ENCODE data around the gene SPRR2B. TPM values are rescaled to one million over a fixed set of nuclear protein-coding genes. Genes with fewer than 3 reads are reported as not detected.

Gene SPRR2B
- total and polyA plus RNA-seq, 2 donors (not counting 1 experiment from before 2014, with no cell fraction given): not detected

- Histone ChIP-seq H3K9ac (ENCODE audit: insufficient read depth, low read length) (no peak overlapping the region), H3K79me2 (ENCODE audit: control insufficient read depth, insufficient read depth, low read length) (no peaks in the 10 kb centered on the region), H3K9me3 (ENCODE audit: control insufficient read depth, insufficient read depth, low read depth, low read length) (no peaks in the 10 kb centered on the region), H3K4me3 (replicated peaks in 1 of 4; ENCODE audit: control extremely low read depth in 1 of 4, insufficient read depth in 1 of 4, low read depth in 3 of 4, low read length in 4 of 4) (no peak overlapping the region), H3K27me3 (ENCODE audit: control insufficient read depth, insufficient read depth, low read length) (no peaks in the 10 kb centered on the region), H2AFZ (ENCODE audit: low read length) (no peak overlapping the region), H4K20me1 (ENCODE audit: control insufficient read depth, extremely low read depth, insufficient read depth, low read length) (no peaks in the 10 kb centered on the region), H3K27ac (ENCODE audit: insufficient read depth, low read length) (no peak overlapping the region), H3K4me2 (ENCODE audit: extremely low read depth, insufficient read depth, low read length) (no peak overlapping the region), H3K36me3 (ENCODE audit: control insufficient read depth, insufficient read depth, low read length) (no peaks in the 10 kb centered on the region), H3K4me1 (ENCODE audit: control insufficient read depth, extremely low read depth, insufficient read depth, low read length) (no peaks in the 10 kb centered on the region)
- no peak for DNase-seq (ENCODE audit: low read depth in 2 of 2)
- TF ChIP-seq EZH2 (IDR thresholded peaks at IDR 0.05; ENCODE audit: low read length, missing control alignments): no peak
- TF ChIP-seq CTCF (conservative IDR thresholded peaks at IDR 0.05 in 1 of 2, IDR thresholded peaks at IDR 0.05 in 1 of 2; ENCODE audit: low read depth in 1 of 2, low read length in 2 of 2): no peak
Observed at GRCh38 chr1:153099461-153100045, 28.1 kb upstream of the SPRR2B start.

DNA sequence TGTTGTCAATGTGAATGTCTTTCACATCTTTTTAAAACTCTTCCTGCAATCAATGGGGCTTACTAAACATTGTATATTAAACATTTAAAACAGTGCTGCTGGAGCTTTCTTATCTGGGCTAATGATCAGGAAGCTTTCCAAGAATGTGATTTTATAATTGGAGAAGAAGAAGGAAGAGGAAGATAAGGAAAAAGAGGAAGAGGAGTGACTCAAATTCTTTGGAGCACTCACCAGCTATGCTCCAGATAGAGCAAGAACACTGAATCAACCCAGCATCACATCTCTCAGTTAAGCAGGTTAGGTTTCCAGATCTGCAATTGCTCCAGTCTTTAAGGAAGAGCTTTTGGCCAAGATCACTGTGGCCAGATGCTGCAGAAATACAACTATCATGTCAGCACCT is 24.4 kb upstream of the SPRR2B start:
- Histone ChIP-seq H3K79me2 (ENCODE audit: control insufficient read depth, insufficient read depth, low read length) (no peaks in the 10 kb centered on the region), H3K4me3 (replicated peaks in 1 of 4; ENCODE audit: control extremely low read depth in 1 of 4, insufficient read depth in 1 of 4, low read depth in 3 of 4, low read length in 4 of 4) (no peak overlapping the region), H3K9me3 (ENCODE audit: control insufficient read depth, insufficient read depth, low read depth, low read length) (no peaks in the 10 kb centered on the region), H3K4me1 (ENCODE audit: control insufficient read depth, extremely low read depth, insufficient read depth, low read length) (no peaks in the 10 kb centered on the region), H3K27me3 (ENCODE audit: control insufficient read depth, insufficient read depth, low read length) (no peaks in the 10 kb centered on the region), H3K9ac (ENCODE audit: insufficient read depth, low read length) (no peak overlapping the region), H3K27ac (ENCODE audit: insufficient read depth, low read length) (no peak overlapping the region), H4K20me1 (ENCODE audit: control insufficient read depth, extremely low read depth, insufficient read depth, low read length) (no peaks in the 10 kb centered on the region), H3K36me3 (ENCODE audit: control insufficient read depth, insufficient read depth, low read length) (no peaks in the 10 kb centered on the region), H2AFZ (ENCODE audit: low read length) (no peak overlapping the region), H3K4me2 (ENCODE audit: extremely low read depth, insufficient read depth, low read length) (no peak overlapping the region)
- no peak for DNase-seq (ENCODE audit: low read depth in 2 of 2)
- no peak for TF ChIP-seq EZH2 (IDR thresholded peaks at IDR 0.05; ENCODE audit: low read length, missing control alignments)
- TF ChIP-seq CTCF (conservative IDR thresholded peaks at IDR 0.05 in 1 of 2, IDR thresholded peaks at IDR 0.05 in 1 of 2; ENCODE audit: low read depth in 1 of 2, low read length in 2 of 2): no peak

GRCh38 chr1:153094426-153094825 is 23.0 kb upstream of the SPRR2B start, which contains the start of gene SPRR2E:
Gene SPRR2E, minus strand, starts transcription at chr1:153094526. Its CDS starts 775 bp downstream, at chr1:153093751.
- Histone ChIP-seq H3K4me2 (ENCODE audit: extremely low read depth, insufficient read depth, low read length) (no peak within 1 kb of the TSS), H3K79me2 (ENCODE audit: control insufficient read depth, insufficient read depth, low read length) (no peaks in the 10 kb centered on the region), H3K36me3 (ENCODE audit: control insufficient read depth, insufficient read depth, low read length) (no peaks in the 10 kb centered on the region), H3K9me3 (ENCODE audit: control insufficient read depth, insufficient read depth, low read depth, low read length) (no peaks in the 10 kb centered on the region), H4K20me1 (ENCODE audit: control insufficient read depth, extremely low read depth, insufficient read depth, low read length) (no peaks in the 10 kb centered on the region), H2AFZ (ENCODE audit: low read length) (no peak within 1 kb of the TSS), H3K4me1 (ENCODE audit: control insufficient read depth, extremely low read depth, insufficient read depth, low read length) (no peaks in the 10 kb centered on the region), H3K9ac (ENCODE audit: insufficient read depth, low read length) (no peak within 1 kb of the TSS), H3K27me3 (ENCODE audit: control insufficient read depth, insufficient read depth, low read length) (no peaks in the 10 kb centered on the region), H3K4me3 (replicated peaks in 1 of 4; ENCODE audit: control extremely low read depth in 1 of 4, insufficient read depth in 1 of 4, low read depth in 3 of 4, low read length in 4 of 4) (no peak within 1 kb of the TSS), H3K27ac (ENCODE audit: insufficient read depth, low read length) (no peak within 1 kb of the TSS)
- no peak for DNase-seq (ENCODE audit: low read depth in 2 of 2)
- no peak for TF ChIP-seq CTCF (conservative IDR thresholded peaks at IDR 0.05 in 1 of 2, IDR thresholded peaks at IDR 0.05 in 1 of 2; ENCODE audit: low read depth in 1 of 2, low read length in 2 of 2)
- TF ChIP-seq EZH2 (IDR thresholded peaks at IDR 0.05; ENCODE audit: low read length, missing control alignments): no peak
